Loucy (cell line): ENCODE results near the gene STT3B.

Experiments used
- CTCF ChIP-seq: fragments of 200-600 bp; sonication (generic); conservative IDR thresholded peaks from 2 replicates; pipeline ENCODE4 v1.5.1; 2014; ENCODE audit warnings: mild to moderate bottlenecking, antibody characterized with exemption, low read length
- EZH2phosphoT487 ChIP-seq: fragments of 200-600 bp; IDR thresholded peaks from 2 replicates; pipeline ENCODE4 v1.6.1; 2018; ENCODE audit warnings: antibody characterized with exemption, mild to moderate bottlenecking, moderate library complexity, borderline replicate concordance

- TF ChIP-seq CTCF (no peak), EZH2phosphoT487 (no peak)
Measured at GRCh38 chr3:31504230-31504629, 28.5 kb upstream of the STT3B start.
